ENCODE data around the gene KPTN.

Gene KPTN

GRCh38 chr19:47483800-47484690, at the start of gene KPTN:
Gene KPTN (minus strand): TSS chr19:47484219. CDS start chr19:47484160, 59 bp downstream.
- peak; percentile 90 for DNase-seq

- no peak for DNase-seq
These were observed 47.8 kb upstream of the KPTN start for GRCh38 chr19:47531640-47532387.

- DNase-seq: no peak
These were observed 45.2 kb upstream of the KPTN start for GRCh38 chr19:47529018-47529742.

GRCh38 chr19:47526798-47527197, 42.8 kb upstream of the KPTN start:
- DNase-seq: no peak

GRCh38 chr19:47523473-47523872, 39.5 kb upstream of the KPTN start:
- no peak for DNase-seq

- DNase-seq: no peak
These were observed 37.6 kb upstream of the KPTN start for GRCh38 chr19:47521473-47522180.

- no peak for DNase-seq
These were observed 36.8 kb upstream of the KPTN start for GRCh38 chr19:47520839-47521238.

GRCh38 chr19:47520343-47520806, 36.4 kb upstream of the KPTN start:
- DNase-seq: no peak

- no peak for DNase-seq
These were observed 34.8 kb upstream of the KPTN start for GRCh38 chr19:47518854-47519253.

GRCh38 chr19:47518139-47518538, 34.1 kb upstream of the KPTN start:
- DNase-seq: no peak

- DNase-seq: peak; percentile 100
These were observed 31.0 kb upstream of the KPTN start, which contains the start of gene NAPA for GRCh38 chr19:47514869-47515588. Gene NAPA (minus strand): TSS chr19:47515063. CDS start chr19:47514940, 123 bp downstream.

GRCh38 chr19:47514151-47514868, 30.3 kb upstream of the KPTN start:
- no peak for DNase-seq

GRCh38 chr19:47512948-47513319, 28.9 kb upstream of the KPTN start:
- DNase-seq: no peak

GRCh38 chr19:47512183-47512947, 28.3 kb upstream of the KPTN start:
- peak; percentile 12 for DNase-seq

GRCh38 chr19:47511681-47512080, 27.7 kb upstream of the KPTN start:
- DNase-seq: no peak

GRCh38 chr19:47511128-47511517, 27.1 kb upstream of the KPTN start:
- DNase-seq: no peak

GRCh38 chr19:47510516-47511127, 26.6 kb upstream of the KPTN start:
- no peak for DNase-seq

- DNase-seq: no peak
These were observed 26.0 kb upstream of the KPTN start for GRCh38 chr19:47509973-47510372.

- DNase-seq: no peak
These were observed 25.3 kb upstream of the KPTN start for GRCh38 chr19:47509170-47509847.
